GM23338 (cell line): ENCODE results near the gene MDM2. TPM values are rescaled to one million over a fixed set of nuclear protein-coding genes. Genes with fewer than 3 reads are reported as not detected.

Source experiments
- ATAC-seq: fragments of 200-7000 bp; cut with Tn5 transposase; 3 replicates; pipeline ENCODE4 v1.9.1; 2020
- DNase-seq: peaks from one replicate; pipeline ENCODE4 v3.0.0-alpha.2; 2015; ENCODE audit warnings: low spot score
- H2AFZ ChIP-seq: fragments of 200-600 bp; sonication (generic); 2 replicates; pipeline ENCODE4 v1.8.0; 2016; ENCODE audit warnings: antibody characterized with exemption, mild to moderate bottlenecking, moderate library complexity
- H3F3A ChIP-seq: fragments of 200-600 bp; sonication (generic); replicated peaks from 2 replicates; pipeline ENCODE4 v1.8.0; 2017; ENCODE audit warnings: antibody characterized with exemption, mixed run types, low read depth
- H3K27ac ChIP-seq: fragments of 200-600 bp; sonication (generic); 2 replicates; pipeline ENCODE4 v1.6.1; 2016; ENCODE audit warnings: low read depth
- H3K27me3 ChIP-seq: fragments of 200-600 bp; sonication (generic); 2 replicates; pipeline ENCODE4 v1.8.0; 2016; ENCODE audit warnings: mild to moderate bottlenecking, mixed run types, moderate library complexity; ENCODE audit not compliant: insufficient read depth
- H3K36me3 ChIP-seq: fragments of 200-600 bp; sonication (generic); 2 replicates; pipeline ENCODE4 v1.8.0; 2016; ENCODE audit warnings: mild to moderate bottlenecking; ENCODE audit not compliant: insufficient read depth
- H3K4me1 ChIP-seq: fragments of 200-600 bp; sonication (generic); 2 replicates; pipeline ENCODE4 v1.8.0; 2016; ENCODE audit warnings: mild to moderate bottlenecking, moderate library complexity; ENCODE audit not compliant: insufficient read depth
- H3K4me2 ChIP-seq: fragments of 200-600 bp; sonication (generic); 2 replicates; pipeline ENCODE4 v1.7.1; 2017; ENCODE audit warnings: mixed run types
- H3K4me3 ChIP-seq: fragments of 200-600 bp; sonication (generic); 2 replicates; pipeline ENCODE4 v1.6.1; 2016; ENCODE audit warnings: mixed run types
- H3K79me2 ChIP-seq: fragments of 200-600 bp; sonication (generic); replicated peaks from 2 replicates; pipeline ENCODE4 v1.8.0; 2017; ENCODE audit warnings: mild to moderate bottlenecking; ENCODE audit not compliant: insufficient read depth
- H3K9me2 ChIP-seq: fragments of 200-600 bp; sonication (generic); 2 replicates; pipeline ENCODE4 v1.8.0; 2017; ENCODE audit not compliant: insufficient read depth
- H4K20me1 ChIP-seq: fragments of 200-600 bp; sonication (generic); replicated peaks from 2 replicates; pipeline ENCODE4 v1.8.0; 2017; ENCODE audit warnings: mild to moderate bottlenecking; ENCODE audit not compliant: insufficient read depth
- H3K27ac Mint-ChIP-seq: 2 replicates; pipeline ENCODE4 v1.8.0; 2020; ENCODE audit warnings: inconsistent platforms, mild to moderate bottlenecking, moderate library complexity, mixed read lengths
- H3K27me3 Mint-ChIP-seq: 3 replicates; pipeline ENCODE4 v1.8.0; 2022; ENCODE audit warnings: low read depth, mild to moderate bottlenecking, moderate library complexity, mixed read lengths, inconsistent platforms; ENCODE audit not compliant: insufficient read depth, poor library complexity
- H3K36me3 Mint-ChIP-seq: 3 replicates; pipeline ENCODE4 v1.8.0; 2021; ENCODE audit warnings: low read depth, mild to moderate bottlenecking, inconsistent platforms, moderate library complexity, mixed read lengths
- H3K4me1 Mint-ChIP-seq: 3 replicates; pipeline ENCODE4 v1.8.0; 2020; ENCODE audit warnings: mild to moderate bottlenecking, inconsistent platforms, mixed read lengths
- H3K4me3 Mint-ChIP-seq: 3 replicates; pipeline ENCODE4 v1.8.0; 2021; ENCODE audit warnings: moderate library complexity, mild to moderate bottlenecking, inconsistent platforms, mixed read lengths
- H3K9me3 Mint-ChIP-seq: 3 replicates; pipeline ENCODE4 v1.8.0; 2020; ENCODE audit warnings: moderate library complexity, mild to moderate bottlenecking, inconsistent platforms, mixed read lengths
- EZH2 ChIP-seq: fragments of 200-600 bp; sonication (generic); IDR thresholded peaks from one replicate; pipeline ENCODE4 v1.8.0; 2017; ENCODE audit warnings: antibody characterized with exemption, mild to moderate bottlenecking, low read depth; ENCODE audit not compliant: unreplicated experiment
- POLR2AphosphoS5 ChIP-seq: IDR thresholded peaks from 2 replicates; pipeline ENCODE4 v1.6.1; 2016; ENCODE audit warnings: antibody characterized with exemption, low read depth
- ZNF114 ChIP-seq: fragments of 250-450 bp; sonication (Bioruptor Pico); IDR thresholded peaks from 2 replicates; pipeline ENCODE4 v1.5.0; 2020; ENCODE audit warnings: mild to moderate bottlenecking, moderate library complexity
- ZNF331 ChIP-seq: fragments of 250-450 bp; sonication (Bioruptor Pico); IDR thresholded peaks from 2 replicates; pipeline ENCODE4 v1.5.0; 2020; ENCODE audit warnings: low read depth, mild to moderate bottlenecking, moderate library complexity
- polyA plus RNA-seq: library from polyadenylated mRNA; unstranded; fragments of >200 nt; fragmentation: Nextera tagmentation; extraction: Ambion mirVana; gene quantifications from 2 replicates; pipeline ENCODE4 v1.2.1, GENCODE V29; 2016
- total RNA-seq: library from RNA; depleted of rRNA; stranded (reverse); fragments of >200 nt; shearing (Covaris generic); gene quantifications from 2 replicates; pipeline ENCODE4 v1.2.3, GENCODE V29; 2014
- TF ChIP-seq, protein P1 (sequence below): IDR thresholded peaks from one replicate; pipeline ENCODE4 v1.6.1; 2018; ENCODE audit warnings: antibody characterized with exemption; ENCODE audit not compliant: unreplicated experiment
- TF ChIP-seq, protein P2 (sequence below), 2 experiments: fragments of 200-600 bp in 1 of 2; sonication (generic) in 1 of 2; conservative IDR thresholded peaks; 2 replicates each; pipeline versions ENCODE4 v1.5.1 to v1.6.1; 2016 to 2017; ENCODE audit warnings: antibody characterized with exemption in 2 of 2, low read depth in 2 of 2, mild to moderate bottlenecking in 2 of 2, moderate library complexity in 1 of 2
- TF ChIP-seq, protein P3 (sequence below): IDR thresholded peaks from 2 replicates; pipeline ENCODE4 v1.6.1; 2016; ENCODE audit warnings: antibody characterized with exemption
- TF ChIP-seq, protein P4 (sequence below): fragments of 250-450 bp; sonication (Bioruptor Pico); IDR thresholded peaks from 2 replicates; pipeline ENCODE4 v1.5.0; 2020; ENCODE audit warnings: mild to moderate bottlenecking, moderate library complexity

MDM2 gene
- total and polyA plus RNA-seq, 2 experiments from 2014 or later = 105 to 136 TPM

DNA sequence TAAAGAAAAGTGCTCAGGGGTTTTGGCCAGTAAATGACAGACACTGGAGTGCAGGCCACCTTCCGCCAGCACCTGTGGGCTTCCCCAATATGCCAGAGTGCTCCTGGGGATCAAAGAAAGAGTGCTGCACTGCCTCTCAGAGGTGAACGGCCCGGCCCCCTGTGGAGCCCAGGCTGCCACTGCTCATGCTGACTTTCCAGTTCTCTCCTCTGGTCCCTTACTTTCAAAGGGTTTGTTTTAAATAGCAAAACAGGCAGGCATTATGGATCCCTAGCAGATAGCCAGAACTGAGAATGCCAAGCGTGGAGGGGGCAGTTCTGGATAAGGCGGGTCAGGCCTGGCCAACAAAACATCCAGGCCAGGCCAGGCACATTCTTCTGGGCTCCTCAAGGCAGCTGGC lies 59.6 kb downstream of the MDM2 start:
- H3K4me3 Mint-ChIP-seq = no peak overlapping the region
- TF ChIP-seq ZNF331 (no peak), ZNF114 (CRISPR knock-in tag) (no peak), EZH2 (no peak), POLR2AphosphoS5 (no peak)
- TF ChIP-seq, protein P1, sequence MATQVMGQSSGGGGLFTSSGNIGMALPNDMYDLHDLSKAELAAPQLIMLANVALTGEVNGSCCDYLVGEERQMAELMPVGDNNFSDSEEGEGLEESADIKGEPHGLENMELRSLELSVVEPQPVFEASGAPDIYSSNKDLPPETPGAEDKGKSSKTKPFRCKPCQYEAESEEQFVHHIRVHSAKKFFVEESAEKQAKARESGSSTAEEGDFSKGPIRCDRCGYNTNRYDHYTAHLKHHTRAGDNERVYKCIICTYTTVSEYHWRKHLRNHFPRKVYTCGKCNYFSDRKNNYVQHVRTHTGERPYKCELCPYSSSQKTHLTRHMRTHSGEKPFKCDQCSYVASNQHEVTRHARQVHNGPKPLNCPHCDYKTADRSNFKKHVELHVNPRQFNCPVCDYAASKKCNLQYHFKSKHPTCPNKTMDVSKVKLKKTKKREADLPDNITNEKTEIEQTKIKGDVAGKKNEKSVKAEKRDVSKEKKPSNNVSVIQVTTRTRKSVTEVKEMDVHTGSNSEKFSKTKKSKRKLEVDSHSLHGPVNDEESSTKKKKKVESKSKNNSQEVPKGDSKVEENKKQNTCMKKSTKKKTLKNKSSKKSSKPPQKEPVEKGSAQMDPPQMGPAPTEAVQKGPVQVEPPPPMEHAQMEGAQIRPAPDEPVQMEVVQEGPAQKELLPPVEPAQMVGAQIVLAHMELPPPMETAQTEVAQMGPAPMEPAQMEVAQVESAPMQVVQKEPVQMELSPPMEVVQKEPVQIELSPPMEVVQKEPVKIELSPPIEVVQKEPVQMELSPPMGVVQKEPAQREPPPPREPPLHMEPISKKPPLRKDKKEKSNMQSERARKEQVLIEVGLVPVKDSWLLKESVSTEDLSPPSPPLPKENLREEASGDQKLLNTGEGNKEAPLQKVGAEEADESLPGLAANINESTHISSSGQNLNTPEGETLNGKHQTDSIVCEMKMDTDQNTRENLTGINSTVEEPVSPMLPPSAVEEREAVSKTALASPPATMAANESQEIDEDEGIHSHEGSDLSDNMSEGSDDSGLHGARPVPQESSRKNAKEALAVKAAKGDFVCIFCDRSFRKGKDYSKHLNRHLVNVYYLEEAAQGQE = no peak
- TF ChIP-seq, protein P2, sequence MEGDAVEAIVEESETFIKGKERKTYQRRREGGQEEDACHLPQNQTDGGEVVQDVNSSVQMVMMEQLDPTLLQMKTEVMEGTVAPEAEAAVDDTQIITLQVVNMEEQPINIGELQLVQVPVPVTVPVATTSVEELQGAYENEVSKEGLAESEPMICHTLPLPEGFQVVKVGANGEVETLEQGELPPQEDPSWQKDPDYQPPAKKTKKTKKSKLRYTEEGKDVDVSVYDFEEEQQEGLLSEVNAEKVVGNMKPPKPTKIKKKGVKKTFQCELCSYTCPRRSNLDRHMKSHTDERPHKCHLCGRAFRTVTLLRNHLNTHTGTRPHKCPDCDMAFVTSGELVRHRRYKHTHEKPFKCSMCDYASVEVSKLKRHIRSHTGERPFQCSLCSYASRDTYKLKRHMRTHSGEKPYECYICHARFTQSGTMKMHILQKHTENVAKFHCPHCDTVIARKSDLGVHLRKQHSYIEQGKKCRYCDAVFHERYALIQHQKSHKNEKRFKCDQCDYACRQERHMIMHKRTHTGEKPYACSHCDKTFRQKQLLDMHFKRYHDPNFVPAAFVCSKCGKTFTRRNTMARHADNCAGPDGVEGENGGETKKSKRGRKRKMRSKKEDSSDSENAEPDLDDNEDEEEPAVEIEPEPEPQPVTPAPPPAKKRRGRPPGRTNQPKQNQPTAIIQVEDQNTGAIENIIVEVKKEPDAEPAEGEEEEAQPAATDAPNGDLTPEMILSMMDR (conservative IDR thresholded peaks at IDR 0.05; ENCODE audit: low read depth in 2 of 2) = no peak
- TF ChIP-seq, protein P3, sequence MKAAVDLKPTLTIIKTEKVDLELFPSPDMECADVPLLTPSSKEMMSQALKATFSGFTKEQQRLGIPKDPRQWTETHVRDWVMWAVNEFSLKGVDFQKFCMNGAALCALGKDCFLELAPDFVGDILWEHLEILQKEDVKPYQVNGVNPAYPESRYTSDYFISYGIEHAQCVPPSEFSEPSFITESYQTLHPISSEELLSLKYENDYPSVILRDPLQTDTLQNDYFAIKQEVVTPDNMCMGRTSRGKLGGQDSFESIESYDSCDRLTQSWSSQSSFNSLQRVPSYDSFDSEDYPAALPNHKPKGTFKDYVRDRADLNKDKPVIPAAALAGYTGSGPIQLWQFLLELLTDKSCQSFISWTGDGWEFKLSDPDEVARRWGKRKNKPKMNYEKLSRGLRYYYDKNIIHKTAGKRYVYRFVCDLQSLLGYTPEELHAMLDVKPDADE = no peak
- TF ChIP-seq, protein P4, sequence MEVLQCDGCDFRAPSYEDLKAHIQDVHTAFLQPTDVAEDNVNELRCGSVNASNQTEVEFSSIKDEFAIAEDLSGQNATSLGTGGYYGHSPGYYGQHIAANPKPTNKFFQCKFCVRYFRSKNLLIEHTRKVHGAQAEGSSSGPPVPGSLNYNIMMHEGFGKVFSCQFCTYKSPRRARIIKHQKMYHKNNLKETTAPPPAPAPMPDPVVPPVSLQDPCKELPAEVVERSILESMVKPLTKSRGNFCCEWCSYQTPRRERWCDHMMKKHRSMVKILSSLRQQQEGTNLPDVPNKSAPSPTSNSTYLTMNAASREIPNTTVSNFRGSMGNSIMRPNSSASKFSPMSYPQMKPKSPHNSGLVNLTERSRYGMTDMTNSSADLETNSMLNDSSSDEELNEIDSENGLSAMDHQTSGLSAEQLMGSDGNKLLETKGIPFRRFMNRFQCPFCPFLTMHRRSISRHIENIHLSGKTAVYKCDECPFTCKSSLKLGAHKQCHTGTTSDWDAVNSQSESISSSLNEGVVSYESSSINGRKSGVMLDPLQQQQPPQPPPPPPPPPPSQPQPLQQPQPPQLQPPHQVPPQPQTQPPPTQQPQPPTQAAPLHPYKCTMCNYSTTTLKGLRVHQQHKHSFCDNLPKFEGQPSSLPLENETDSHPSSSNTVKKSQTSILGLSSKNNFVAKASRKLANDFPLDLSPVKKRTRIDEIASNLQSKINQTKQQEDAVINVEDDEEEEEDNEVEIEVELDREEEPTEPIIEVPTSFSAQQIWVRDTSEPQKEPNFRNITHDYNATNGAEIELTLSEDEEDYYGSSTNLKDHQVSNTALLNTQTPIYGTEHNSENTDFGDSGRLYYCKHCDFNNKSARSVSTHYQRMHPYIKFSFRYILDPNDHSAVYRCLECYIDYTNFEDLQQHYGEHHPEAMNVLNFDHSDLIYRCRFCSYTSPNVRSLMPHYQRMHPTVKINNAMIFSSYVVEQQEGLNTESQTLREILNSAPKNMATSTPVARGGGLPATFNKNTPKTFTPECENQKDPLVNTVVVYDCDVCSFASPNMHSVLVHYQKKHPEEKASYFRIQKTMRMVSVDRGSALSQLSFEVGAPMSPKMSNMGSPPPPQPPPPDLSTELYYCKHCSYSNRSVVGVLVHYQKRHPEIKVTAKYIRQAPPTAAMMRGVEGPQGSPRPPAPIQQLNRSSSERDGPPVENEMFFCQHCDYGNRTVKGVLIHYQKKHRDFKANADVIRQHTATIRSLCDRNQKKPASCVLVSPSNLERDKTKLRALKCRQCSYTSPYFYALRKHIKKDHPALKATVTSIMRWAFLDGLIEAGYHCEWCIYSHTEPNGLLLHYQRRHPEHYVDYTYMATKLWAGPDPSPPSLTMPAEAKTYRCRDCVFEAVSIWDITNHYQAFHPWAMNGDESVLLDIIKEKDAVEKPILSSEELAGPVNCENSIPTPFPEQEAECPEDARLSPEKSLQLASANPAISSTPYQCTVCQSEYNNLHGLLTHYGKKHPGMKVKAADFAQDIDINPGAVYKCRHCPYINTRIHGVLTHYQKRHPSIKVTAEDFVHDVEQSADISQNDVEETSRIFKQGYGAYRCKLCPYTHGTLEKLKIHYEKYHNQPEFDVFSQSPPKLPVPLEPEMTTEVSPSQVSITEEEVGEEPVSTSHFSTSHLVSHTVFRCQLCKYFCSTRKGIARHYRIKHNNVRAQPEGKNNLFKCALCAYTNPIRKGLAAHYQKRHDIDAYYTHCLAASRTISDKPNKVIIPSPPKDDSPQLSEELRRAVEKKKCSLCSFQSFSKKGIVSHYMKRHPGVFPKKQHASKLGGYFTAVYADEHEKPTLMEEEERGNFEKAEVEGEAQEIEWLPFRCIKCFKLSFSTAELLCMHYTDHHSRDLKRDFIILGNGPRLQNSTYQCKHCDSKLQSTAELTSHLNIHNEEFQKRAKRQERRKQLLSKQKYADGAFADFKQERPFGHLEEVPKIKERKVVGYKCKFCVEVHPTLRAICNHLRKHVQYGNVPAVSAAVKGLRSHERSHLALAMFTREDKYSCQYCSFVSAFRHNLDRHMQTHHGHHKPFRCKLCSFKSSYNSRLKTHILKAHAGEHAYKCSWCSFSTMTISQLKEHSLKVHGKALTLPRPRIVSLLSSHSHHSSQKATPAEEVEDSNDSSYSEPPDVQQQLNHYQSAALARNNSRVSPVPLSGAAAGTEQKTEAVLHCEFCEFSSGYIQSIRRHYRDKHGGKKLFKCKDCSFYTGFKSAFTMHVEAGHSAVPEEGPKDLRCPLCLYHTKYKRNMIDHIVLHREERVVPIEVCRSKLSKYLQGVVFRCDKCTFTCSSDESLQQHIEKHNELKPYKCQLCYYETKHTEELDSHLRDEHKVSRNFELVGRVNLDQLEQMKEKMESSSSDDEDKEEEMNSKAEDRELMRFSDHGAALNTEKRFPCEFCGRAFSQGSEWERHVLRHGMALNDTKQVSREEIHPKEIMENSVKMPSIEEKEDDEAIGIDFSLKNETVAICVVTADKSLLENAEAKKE (CRISPR knock-in tag) = no peak
- DNase-seq (peak; percentile 61), ATAC-seq (peak; percentile 81)
- H4K20me1 ChIP-seq = no peaks in the 10 kb centered on the region
- peaks cover 13% of the 10 kb centered on the region for H3K4me1 Mint-ChIP-seq
- no peaks in the 10 kb centered on the region for H3K27me3 Mint-ChIP-seq
- H3K9me3 Mint-ChIP-seq = no peaks in the 10 kb centered on the region
- H2AFZ ChIP-seq = peak overlapping the region; percentile 52; the same call in 1 of the 2 replicates
- H3K27me3 ChIP-seq = no peaks in the 10 kb centered on the region
- peaks cover 11% of the 10 kb centered on the region; the same call in 1 of the 2 replicates for H3K4me1 ChIP-seq
- no peaks in the 10 kb centered on the region for H3K36me3 Mint-ChIP-seq
- H3K9me2 ChIP-seq = no peaks in the 10 kb centered on the region
- no peak overlapping the region for H3K27ac ChIP-seq
- H3K36me3 ChIP-seq = no peaks in the 10 kb centered on the region
- no peaks in the 10 kb centered on the region for H3F3A ChIP-seq
- H3K4me2 ChIP-seq = no peak overlapping the region
- H3K4me3 ChIP-seq = no peak overlapping the region
- no peaks in the 10 kb centered on the region for H3K79me2 ChIP-seq
- no peak overlapping the region for H3K27ac Mint-ChIP-seq
